ENCODE results near the gene AMOTL2. TPM values are rescaled to one million over a fixed set of nuclear protein-coding genes. Genes with fewer than 3 reads are reported as not detected.

AMOTL2 gene
- total RNA-seq, 1 donor from 2014 or later = 61.9 TPM

DNA sequence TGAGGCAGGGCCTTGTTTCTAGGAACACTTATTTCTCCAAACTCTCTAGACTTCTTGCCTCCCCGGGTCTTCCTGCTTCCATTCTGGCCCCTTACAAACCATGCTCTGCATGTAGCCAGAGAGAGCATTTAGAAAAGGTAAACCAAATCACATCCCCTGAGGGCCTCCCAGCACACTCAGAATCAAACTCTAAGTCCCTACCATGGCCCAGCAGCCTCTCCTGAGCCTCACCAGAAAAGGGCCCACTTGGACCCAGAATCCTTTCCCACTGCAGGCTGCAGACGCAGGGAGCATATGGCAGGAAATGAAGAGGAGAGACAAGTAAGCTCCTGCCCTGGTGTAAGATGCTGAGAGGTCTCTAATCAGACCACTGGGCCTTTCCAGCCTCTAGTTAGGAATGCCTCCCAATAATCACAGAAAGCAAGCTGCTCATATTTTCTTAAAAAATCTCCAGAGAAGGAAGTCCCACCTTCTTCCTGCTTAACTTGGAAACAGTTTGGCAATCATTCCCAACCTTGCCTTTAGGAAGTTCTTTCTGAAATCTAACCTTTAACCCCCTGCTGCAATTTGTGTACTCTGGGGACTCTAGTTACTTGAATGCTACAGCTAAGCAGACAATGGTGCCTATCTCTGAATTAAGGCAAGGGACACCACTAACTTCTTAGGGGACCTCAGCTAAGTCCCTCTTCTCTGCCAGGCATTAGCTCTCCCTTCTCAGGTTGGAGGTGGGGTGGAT lies 4.2 kb downstream of the AMOTL2 start:
- ATAC-seq = no peak
- intact Hi-C loops (cut with DNase I) = no loop called here
- DNase-seq (ENCODE audit: missing footprints) = no peak

DNA sequence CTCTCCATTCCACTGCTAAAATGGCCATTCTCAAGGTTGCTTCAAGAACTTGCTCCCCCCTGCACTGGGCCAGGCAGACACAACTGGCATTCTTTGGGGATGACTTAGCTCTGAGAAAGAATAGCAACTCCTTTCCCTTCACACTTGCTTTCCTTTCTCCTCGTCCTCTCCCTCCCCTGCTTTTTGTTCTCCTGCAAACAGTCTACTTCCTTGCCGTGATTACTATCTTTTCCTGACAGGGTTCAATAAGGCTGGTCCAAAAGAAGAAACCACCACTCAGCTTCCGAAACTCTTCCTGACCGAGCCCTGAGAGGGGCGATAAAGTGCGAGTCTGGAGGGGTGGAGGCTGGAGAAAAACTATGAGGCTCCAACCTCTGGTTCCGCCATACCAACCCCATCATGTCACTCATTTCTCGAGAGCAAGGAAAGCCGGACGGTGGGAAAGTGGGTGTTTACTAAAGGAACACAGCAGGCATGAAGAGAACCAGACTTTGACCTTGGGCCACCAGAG lies 5.0 kb downstream of the AMOTL2 start:
- DNase-seq (ENCODE audit: missing footprints) = no peak
- no peak for ATAC-seq
- intact Hi-C loops (cut with DNase I) = no loop called here

DNA sequence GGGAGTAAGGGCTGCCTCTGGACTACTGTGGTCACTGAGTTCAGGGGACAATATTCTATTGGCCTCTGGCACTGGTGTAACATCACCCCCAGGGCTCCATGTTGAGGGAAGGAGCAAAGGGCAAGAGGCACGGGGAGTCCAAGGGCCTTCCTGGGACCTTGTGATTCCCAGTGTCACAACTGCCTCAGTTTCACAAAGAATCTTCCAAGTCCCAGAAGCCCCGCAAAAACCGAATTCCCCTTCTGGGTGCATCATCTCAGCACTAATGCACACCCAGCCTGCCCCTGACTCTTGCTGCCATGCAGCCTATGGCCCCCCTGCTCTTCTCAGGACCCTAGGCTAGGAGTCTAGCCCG lies 5.5 kb downstream of the AMOTL2 start:
- intact Hi-C loops (cut with DNase I) = no loop called here
- no peak for ATAC-seq
- no peak for DNase-seq (ENCODE audit: missing footprints)

DNA sequence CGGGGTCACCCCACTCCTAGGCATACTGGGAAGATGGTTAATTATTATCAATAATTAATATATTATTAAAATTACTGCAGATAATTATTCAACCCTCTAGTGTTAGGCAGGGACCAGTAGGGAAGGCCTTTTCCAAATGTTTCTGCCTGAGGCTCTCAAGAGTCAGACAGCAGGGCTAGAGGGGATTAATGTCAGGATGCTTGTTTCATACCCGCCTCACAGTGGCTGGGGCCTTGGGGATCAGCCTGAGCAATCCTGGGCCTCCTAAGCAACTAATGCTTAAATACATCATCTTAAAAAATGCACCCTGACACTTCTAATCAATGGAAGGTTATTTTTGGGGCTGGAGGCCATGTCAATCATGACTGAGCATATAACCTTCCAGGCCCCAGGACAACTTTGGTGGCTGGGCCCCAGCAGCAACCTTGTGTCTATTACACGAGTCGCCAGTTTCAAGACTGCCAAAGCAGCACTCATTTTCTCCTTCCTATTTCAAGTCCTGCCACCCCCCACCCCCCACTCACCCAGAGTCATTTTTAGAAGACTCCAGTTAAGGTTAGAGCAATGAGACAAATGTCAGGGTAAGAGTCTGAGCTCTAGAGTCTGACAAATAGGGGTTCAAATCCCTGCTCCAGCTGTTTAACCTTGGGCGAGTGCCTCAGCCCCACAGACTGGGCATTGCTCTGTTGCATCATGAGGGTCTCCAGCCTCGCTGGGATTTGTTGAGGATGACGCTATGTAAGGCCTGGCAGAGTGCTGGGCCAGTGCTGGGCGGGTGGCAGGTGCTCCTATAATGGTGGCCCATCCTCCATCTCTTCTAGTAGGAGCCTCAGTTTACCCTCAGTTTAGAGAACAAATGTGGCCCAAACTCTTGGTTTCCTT lies 6.1 kb downstream of the AMOTL2 start:
- intact Hi-C loops (cut with DNase I) = no loop called here
- DNase-seq (ENCODE audit: missing footprints) = no peak
- no peak for ATAC-seq

DNA sequence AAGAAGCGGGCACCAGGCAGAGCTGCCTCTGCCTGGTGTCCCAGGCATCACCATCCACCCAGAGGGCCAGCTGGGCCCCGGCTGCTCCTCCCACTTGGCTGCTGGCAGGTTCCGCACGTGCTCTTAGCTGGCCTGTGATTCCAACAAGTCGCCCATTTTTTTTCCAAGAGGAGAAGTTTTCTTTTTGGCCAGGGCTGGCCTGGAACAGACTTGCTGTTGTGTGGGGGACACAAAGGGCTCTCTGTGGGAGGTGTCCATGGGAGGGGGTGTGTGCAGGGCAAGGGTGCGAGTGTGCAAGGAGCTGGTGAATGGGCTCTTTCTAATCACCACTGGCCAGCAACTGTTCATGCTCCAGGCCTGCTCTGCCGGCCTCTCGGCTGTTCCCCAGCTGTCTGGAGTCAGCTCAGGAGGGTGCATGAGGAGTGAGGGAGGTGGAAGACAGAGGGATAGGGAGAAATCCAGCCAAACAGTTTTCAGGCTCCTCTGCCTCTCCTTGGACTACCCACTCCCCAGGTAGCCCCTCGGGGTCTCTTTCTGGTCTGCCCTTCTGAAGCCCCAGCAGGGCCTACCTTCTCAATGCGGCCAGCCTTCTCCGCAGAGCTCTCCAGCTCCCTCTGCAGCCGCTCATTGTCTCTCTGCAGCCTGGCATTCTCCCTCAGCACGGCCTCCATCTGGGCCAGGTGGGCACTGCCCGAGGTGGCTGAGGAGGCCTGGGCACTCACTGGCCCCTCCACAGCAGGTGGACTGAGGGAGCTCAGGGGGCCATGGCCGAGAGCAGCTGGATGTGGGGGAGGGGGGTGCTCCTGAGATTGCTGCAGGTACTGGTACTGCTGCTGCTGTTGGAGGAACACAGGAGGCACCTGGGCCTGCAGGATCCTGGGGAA lies 7.1 kb downstream of the AMOTL2 start:
- ATAC-seq (no peak), DNase-seq (ENCODE audit: missing footprints) (no peak)
- intact Hi-C loops (cut with DNase I) = no loop called here

GRCh38 chr3:134366221-134366927 lies 7.9 kb downstream of the AMOTL2 start:
- intact Hi-C loops (cut with DNase I) = no loop called here
- DNase-seq (ENCODE audit: missing footprints) (no peak), ATAC-seq (no peak)

- intact Hi-C loops (cut with DNase I) = no loop called here
- no peak for ATAC-seq
- DNase-seq (ENCODE audit: missing footprints) = no peak
Measured at GRCh38 chr3:134365766-134366065, 8.5 kb downstream of the AMOTL2 start.

DNA sequence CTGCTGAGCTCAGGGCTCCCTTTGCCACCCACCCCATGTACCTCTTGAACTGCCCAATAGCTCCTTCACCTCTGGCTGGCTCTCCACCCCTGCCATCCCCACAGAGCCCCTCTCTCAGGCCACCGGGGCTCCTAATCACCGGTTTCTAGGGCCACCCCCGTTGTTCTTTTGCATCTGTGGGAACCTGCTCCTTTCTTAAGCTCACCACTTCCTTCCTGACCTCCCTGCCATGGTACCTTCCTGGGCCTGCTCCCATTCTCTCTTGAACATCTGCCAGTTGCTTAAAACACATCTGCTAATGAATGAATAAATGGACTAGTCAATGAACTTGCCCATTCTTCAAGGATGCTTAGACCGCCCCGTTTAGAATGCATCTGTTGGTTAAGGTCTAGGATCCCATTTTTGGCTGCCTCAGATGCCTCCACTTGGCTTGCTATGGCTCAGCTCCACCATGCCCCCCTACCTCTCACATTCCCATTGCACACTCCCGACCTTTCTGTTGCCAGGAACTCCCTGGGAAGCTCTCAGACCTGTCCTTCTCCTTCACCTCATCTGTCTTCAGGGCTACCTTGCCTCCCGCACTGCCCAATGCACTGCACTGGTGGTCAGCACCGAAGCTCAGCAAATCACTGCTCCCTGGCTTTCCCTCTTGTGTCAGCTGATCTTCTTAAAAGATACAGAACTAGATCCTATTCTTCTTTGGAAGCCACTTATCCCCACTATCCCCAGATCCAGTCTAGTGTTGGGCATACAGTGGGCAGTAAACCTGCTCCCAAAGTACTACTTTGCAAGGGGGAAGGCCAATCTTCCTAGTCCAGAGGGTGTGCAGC lies 9.1 kb downstream of the AMOTL2 start:
- no peak for DNase-seq (ENCODE audit: missing footprints)
- intact Hi-C loops (cut with DNase I) = no loop called here
- no peak for ATAC-seq

GRCh38 chr3:134364061-134364935 lies 9.9 kb downstream of the AMOTL2 start:
- intact Hi-C loops (cut with DNase I) = no loop called here
- ATAC-seq = peak; percentile 90
- DNase-seq (ENCODE audit: missing footprints) = peak; percentile 93

GRCh38 chr3:134363381-134363755 lies 10.9 kb downstream of the AMOTL2 start:
- intact Hi-C loops (cut with DNase I) = loop anchor here (2.0 kb wide), 1 partner anchor 49 kb away; no protein-coding TSS in a partner anchor
- DNase-seq (ENCODE audit: missing footprints) (no peak), ATAC-seq (no peak)

- intact Hi-C loops (cut with DNase I) = loop anchor here (2.0 kb wide), 1 partner anchor 48 kb away; no protein-coding TSS in a partner anchor
- DNase-seq (ENCODE audit: missing footprints) = no peak
- ATAC-seq = no peak
Measured at GRCh38 chr3:134362670-134363380, 11.4 kb downstream of the AMOTL2 start.

GRCh38 chr3:134362221-134362620 lies 12.0 kb downstream of the AMOTL2 start:
- intact Hi-C loops (cut with DNase I) = loop anchor here (2.0 kb wide), 1 partner anchor 47 kb away; no protein-coding TSS in a partner anchor
- no peak for DNase-seq (ENCODE audit: missing footprints)
- ATAC-seq = no peak

- ATAC-seq (no peak), DNase-seq (ENCODE audit: missing footprints) (no peak)
- intact Hi-C loops (cut with DNase I) = no loop called here
Measured at GRCh38 chr3:134361162-134361835, 12.9 kb downstream of the AMOTL2 start.

- intact Hi-C loops (cut with DNase I) = no loop called here
- DNase-seq (ENCODE audit: missing footprints) = no peak
- no peak for ATAC-seq
Measured at GRCh38 chr3:134360046-134360445, 14.2 kb downstream of the AMOTL2 start.

GRCh38 chr3:134359121-134360010 lies 14.9 kb downstream of the AMOTL2 start:
- intact Hi-C loops (cut with DNase I) = no loop called here
- ATAC-seq = peak; percentile 4
- DNase-seq (ENCODE audit: missing footprints) = no peak
